ENCODE results near the gene FAM117B.

DNA sequence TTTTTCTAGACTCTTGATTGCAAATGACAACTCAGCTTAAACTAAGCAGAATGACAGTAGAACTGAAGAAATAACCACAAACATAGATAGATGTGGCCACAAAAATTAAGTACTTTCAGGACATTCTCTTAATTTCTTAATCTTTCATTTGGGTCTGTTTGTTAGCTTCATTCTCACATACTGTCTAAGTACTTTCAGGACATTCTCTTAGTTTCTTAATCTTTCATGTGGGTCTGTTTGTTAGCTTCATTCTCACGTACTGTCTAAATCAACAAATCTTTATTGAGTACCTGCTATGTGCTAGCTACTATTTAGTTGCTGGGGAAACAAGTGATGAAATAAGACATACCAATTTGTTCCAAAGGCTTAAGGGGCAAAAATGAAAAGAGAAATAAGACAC lies 35.1 kb downstream of the FAM117B start:
- TF ChIP-seq, protein P1, sequence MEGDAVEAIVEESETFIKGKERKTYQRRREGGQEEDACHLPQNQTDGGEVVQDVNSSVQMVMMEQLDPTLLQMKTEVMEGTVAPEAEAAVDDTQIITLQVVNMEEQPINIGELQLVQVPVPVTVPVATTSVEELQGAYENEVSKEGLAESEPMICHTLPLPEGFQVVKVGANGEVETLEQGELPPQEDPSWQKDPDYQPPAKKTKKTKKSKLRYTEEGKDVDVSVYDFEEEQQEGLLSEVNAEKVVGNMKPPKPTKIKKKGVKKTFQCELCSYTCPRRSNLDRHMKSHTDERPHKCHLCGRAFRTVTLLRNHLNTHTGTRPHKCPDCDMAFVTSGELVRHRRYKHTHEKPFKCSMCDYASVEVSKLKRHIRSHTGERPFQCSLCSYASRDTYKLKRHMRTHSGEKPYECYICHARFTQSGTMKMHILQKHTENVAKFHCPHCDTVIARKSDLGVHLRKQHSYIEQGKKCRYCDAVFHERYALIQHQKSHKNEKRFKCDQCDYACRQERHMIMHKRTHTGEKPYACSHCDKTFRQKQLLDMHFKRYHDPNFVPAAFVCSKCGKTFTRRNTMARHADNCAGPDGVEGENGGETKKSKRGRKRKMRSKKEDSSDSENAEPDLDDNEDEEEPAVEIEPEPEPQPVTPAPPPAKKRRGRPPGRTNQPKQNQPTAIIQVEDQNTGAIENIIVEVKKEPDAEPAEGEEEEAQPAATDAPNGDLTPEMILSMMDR (IDR thresholded peaks at IDR 0.05): no peak
- TF ChIP-seq POLR2A (IDR thresholded peaks at IDR 0.05) (no peak), EP300 (IDR thresholded peaks at IDR 0.05) (no peak)

Data from tibial nerve (tissue), 4 donors.